HG02938 (cell line): ENCODE data around the gene CACNA1A.
"Not testable (repeated sequence)": the region's sequence is repeated elsewhere in the genome, so short reads cannot be mapped to it uniquely, and the experiment has no call there.

ENCODE experiments used
- ATAC-seq: cut with Tn5 transposase; IDR thresholded peaks from one replicate; pipeline ENCODE4 v1.9.1; 2021; ENCODE audit warnings: mild to moderate bottlenecking, moderate library complexity; ENCODE audit not compliant: unreplicated experiment

The CACNA1A gene

GRCh38 chr19:13506471-13506820 is at the start of gene CACNA1A:
TSS of gene CACNA1A (minus strand) at chr19:13506479. CDS start at chr19:13506224, 255 bp downstream.
- no peak for ATAC-seq

DNA sequence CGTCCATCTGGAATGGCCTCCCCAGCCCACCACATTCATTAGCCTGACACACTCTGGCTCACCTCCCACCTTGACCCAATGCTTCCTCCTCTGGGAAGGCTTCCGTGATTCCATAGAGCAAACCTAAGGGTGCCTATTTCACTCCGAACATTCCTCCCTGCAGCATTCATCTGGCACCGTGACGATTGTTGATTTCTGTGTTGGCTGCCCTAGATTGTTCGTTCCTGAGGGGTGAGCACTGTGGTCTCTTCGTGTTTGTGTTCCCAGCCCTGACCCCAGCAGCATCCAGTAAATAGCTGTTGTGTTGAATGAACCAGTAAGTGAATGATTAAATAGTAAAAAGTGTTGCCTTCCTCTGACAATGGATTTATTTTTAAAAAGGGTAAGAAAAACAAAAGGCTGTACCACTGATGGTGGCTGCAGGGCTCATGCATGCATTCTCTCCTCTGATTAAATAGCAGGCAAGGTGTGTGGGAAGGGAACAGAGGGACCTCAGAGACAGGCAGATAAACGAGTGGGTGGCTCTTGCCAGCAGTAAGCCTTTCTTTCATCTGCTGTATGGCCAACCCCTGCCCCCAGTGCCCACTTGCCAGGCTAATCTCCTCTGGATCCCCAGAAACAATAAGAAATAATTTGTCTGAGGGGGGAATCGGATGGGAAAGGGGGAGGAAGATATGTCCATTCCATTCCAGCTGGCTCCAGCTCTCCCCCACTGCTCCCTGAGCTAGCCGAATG is 48.4 kb upstream of the CACNA1A start:
- ATAC-seq, result no peak

- ATAC-seq, result no peak
These were observed 47.7 kb upstream of the CACNA1A start for GRCh38 chr19:13553880-13554400.

GRCh38 chr19:13548131-13548530 is 41.9 kb upstream of the CACNA1A start:
- ATAC-seq, result no peak

DNA sequence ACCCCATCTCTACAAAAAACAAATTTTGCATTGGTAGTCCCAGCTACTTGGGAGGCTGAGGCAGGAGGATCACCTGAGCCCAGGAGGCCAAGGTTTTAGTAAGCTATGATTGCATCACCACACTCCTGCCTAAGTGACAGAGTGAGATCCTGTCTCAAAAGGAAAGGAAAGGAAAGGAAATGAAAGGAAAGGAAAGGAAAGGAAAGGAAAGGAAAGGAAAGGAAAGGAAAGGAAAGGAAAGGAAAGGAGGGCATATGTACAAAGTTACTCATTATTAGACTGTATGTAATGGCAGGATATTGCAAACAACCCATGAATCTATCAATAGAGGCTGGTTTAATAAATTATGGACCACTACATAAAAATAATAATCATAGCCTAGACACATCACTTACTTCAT is 40.8 kb upstream of the CACNA1A start:
- no peak for ATAC-seq

DNA sequence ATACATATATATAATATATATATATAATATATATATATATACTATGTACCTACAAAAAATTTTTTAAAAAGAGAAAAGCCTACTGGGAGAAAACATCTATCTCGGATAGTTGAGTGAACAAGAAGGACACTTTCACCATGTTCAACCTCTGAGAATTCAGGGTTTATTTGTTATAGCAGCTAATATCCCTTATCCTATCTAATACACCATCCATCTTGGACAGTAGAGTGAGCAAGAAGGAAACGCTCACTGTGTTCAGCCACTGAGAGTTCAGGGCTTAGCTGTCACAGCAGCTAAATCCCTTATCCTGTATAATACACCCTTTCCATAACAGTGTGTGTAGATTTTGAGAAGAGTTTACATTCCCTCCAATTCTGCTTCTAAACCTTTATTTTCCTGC is 38.1 kb upstream of the CACNA1A start:
- no peak for ATAC-seq

GRCh38 chr19:13541554-13541953 is 35.3 kb upstream of the CACNA1A start:
- ATAC-seq, result no peak

GRCh38 chr19:13539332-13539731 is 33.1 kb upstream of the CACNA1A start:
- ATAC-seq, result no peak

GRCh38 chr19:13538601-13539253 is 32.4 kb upstream of the CACNA1A start:
- ATAC-seq, result no peak

GRCh38 chr19:13537454-13537853 is 31.2 kb upstream of the CACNA1A start:
- ATAC-seq, result no peak

GRCh38 chr19:13530720-13531119 is 24.4 kb upstream of the CACNA1A start:
- no peak for ATAC-seq

GRCh38 chr19:13529721-13530120 is 23.4 kb upstream of the CACNA1A start:
- ATAC-seq, result not testable (repeated sequence)

- no peak for ATAC-seq
These were observed 20.3 kb upstream of the CACNA1A start for GRCh38 chr19:13526552-13526951.

GRCh38 chr19:13521066-13521465 is 14.8 kb upstream of the CACNA1A start:
- ATAC-seq, result no peak

DNA sequence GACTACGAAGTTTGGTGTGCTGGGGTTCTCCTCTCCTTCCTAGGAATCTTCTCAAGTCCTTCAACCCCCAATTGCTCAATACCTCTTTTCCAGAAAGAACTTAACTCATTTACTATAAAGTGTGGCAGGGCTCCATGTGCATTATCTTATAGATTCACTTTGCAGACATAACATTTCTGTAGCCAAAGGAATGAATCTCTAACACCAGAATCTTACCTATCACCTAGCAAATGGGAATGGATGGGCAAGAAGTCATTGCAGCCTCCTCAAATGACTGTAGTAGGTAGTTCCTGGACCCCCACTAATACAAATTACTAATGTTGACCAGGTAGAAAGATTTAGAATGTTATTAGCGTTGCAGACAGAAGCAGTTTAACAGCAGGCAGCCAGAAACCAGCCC is 5.7 kb upstream of the CACNA1A start:
- no peak for ATAC-seq

DNA sequence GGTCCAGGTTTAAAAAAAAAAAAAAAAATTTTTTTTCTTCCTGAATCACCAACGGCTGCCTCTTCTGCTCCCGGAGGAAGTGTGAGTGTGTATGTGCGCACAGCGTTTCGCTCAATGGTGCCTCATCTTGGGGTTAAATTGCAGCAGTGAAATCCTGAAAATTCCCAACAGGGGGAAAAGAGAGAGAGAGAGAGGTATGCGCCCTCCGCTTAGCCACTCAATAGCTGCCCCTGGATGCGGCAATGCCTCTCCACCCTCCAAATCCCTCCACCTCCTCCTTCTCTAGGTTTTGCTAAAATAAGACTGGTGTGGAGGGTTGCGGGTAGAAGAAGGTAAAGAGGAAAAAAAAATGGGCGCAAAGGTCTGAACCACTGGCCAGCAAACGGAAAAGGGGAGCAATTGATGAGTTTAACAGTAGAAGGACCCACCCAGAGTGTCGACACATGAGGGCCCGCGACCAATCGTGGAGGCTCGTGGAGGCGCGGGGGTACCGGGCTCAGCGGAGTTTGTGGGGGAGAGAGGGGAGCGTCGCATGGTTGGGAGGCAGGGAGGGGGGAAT is 853 bp upstream of the CACNA1A start:
- ATAC-seq, result no peak

DNA sequence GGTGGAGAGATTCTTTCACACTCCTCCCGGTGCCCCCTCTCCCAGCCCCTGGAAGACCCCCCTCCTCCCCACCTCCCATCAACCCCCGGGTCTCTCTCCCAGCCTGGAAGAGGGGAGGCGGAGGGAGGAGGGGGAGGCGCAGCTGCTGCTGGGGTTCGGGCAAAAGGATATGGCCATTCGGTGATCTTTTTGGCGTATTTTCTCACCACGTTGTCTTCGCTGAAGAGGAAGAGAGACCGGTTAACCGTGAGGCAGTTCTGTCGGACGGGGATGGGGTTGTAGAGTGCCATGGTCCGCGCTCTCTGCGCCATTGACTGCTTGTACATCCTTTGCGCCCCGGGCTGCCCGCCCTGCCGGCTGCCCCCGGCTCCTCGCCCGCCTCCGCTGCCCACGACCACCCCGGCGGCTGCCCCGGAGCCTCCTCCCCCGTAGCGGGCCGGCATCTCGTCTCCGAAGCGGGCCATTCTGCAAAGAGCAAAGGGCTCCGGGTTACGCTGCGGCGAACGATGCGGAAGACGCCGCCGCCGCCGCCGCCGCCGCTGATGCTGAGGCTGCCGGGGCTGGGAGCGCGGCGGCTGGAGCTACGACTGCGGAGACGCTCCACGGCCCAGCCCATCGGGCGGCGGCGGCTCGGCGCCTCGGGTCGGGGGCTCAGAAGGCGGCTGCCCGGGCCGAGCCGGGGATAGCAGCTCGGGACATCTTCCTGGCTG is 363 bp downstream of the CACNA1A start:
- ATAC-seq, result no peak

DNA sequence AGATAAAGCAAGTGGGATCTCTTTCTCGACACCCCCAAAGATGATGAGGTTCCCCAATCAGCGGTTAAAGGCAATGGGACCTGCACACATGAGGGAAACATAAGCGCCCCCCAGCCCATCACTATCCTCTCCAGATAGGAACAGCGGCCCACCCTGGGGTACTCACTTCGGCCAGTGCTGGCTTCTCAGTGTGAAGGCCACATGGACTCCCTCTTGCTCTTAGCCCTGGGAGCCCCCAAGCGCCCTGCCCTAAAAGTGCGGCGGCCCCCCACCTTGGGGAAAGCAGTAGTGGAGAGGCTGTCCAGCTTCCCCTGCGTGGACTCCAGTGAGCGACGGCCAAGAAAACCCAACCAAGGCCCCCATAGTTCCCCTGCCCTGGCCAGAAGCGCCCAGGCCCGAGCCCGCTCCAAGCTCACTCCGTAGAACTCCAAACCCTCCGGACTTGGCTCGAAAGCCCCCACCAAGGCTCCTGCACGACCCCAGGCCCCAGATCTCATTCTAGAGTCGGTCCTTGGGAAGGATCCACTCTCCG is 1.0 kb downstream of the CACNA1A start:
- ATAC-seq, result no peak

DNA sequence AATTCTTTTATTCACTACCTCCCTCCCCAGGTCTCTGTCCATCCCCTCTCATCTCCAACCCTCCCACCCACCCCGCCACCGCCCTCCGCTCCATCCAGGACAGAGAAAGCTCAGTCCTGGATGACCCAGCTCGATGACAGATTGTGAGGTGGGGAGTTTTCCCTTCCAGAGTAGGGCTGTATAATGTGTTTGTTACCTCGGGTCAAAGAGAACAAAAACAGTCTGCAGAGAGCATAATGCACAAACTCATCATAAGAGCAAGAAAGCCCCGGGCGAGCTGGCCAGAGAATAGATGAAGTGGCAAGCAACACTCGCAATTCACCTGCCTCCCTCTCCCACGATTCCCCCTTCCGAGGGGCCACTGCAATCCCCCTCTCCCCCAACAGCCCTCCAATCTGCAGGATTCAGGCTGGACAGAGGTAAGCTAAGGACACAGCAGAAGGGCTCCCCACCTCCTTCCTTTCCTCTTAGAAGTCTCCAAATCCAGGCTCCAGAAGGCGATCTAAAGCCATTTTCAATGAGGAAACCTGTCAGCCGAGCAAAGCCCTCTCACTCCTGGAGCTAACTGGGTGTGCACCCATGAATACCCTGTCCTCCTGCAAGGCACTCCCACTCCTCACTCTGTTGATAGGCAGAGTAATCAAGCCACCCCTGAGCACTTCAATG is 2.6 kb downstream of the CACNA1A start:
- ATAC-seq, result no peak

GRCh38 chr19:13502231-13502630 is 4.0 kb downstream of the CACNA1A start:
- no peak for ATAC-seq

- no peak for ATAC-seq
These were observed 6.6 kb downstream of the CACNA1A start for GRCh38 chr19:13499692-13500091.
